ENCODE measurements around the gene ZFP42.
"Not testable (repeated sequence)": the region's sequence is repeated elsewhere in the genome, so short reads cannot be mapped to it uniquely, and the experiment has no call there.

The ZFP42 gene

DNA sequence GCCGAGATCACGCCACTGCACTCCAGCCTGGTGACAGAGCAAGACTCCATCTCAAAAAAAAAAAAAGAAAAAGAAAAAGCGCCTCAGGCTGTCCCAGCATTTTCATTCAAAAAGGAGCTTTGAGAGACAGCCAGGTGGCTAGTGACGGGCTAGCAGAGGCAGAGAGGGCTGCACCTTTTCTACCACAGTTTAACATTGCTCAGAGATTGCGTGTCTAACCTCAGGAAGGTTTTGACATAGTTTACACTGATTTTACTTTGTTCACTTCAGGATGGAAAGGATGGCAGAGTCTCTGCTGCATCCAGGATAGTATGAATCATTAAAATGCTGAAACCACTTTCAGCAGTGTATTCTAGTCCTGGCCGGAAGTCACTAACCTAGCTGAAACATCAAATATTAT, 28.1 kb downstream of the ZFP42 start:
- DNase-seq: no peak

GRCh38 chr4:188025476-188025875, 29.9 kb downstream of the ZFP42 start:
- DNase-seq: peak; percentile 83

DNA sequence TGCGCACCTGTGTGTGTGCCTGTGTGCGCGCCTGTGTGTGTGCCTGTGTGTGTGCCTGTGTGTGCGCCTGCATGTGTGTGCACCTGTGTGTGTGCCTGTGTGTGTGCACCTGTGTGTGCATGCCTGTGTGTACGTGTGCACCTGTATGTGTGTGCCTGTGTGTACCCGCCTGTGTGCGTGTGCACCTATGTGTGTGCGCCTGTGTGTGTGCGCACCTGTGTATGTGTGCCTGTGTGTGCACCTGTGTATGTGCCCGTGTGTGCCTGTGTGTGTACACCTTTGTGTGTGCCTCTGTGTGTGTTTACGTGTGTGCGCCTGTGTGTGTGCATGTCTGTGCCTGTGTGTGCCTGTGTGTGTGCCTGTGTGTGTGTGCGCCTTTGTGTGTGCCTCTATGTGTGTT, 33.5 kb downstream of the ZFP42 start:
- no peak for DNase-seq

- no peak for DNase-seq
Measured at GRCh38 chr4:188030401-188030800, 34.8 kb downstream of the ZFP42 start.

GRCh38 chr4:188031751-188032150, 36.2 kb downstream of the ZFP42 start:
- no peak for DNase-seq

DNA sequence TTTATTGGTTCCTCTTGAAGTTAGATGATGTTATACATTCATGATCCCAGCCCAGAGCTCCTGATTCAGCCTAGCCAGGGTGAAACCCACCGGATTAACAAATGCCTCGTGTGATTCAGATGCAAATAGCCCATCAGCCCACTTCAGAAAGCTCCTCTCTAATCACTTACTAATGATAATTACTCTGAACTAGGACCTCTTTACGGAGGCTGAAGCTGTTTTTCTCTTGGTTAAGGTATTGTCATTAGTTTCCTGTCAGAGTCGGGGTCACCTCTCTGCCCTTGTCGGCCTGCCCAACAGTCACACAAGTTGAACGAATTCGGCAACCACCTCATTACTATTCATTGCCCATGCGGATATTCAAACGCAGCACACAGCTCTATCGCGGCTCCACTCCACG, 36.6 kb downstream of the ZFP42 start:
- DNase-seq: no peak

GRCh38 chr4:188032583-188032982, 37.0 kb downstream of the ZFP42 start:
- no peak for DNase-seq

DNA sequence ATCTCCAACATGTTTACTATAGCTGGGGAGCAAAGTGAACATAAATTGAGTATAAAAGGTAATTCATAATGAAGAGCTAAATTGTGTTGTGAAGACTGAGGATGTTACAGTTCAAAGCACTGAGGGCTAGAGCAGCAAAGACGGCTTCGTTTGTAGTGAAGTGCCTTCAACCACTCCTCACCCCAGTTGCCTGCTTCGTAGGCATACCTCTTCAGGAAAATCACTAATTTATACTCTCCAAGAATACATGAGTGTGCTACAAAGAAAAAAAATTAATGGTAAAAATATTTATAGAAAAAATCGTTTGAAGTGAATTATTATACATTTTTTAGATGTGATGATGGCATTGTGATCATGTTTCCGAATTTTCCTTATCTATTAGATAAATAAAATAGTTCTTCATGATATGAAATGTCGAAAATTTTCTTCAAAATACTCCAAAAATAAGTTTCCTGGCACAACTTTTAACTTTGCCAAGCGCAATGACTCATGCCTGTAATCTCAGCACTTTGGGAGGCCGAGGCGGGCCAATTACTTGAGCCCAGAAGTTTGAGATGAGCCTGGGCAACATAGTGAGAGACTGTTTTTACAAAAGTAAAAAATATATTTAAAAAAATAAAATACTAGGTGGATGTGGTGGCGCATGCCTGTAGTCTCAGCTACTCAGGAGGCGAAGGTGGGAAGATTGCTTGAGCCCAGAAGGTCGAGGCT, 41.6 kb downstream of the ZFP42 start:
- DNase-seq: no peak

DNA sequence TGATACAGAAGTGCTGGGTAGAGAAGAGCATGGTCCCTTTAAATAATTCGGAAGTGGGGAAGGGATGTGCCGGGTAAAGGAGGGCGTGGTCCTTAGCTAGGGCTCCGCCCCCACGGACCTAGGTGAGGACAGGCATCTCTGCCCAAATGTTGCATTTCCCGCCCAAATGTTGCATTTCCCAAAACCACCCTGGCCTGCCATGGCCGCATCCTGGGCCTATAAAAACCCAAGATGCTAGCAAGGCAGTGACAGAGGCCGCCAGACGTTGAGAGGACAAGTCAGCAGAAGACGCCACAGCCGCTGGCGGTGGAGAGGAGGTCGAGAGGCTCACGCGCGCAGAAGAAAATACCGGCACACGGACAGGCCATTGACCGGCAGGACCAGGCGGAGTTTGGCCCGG, 46.1 kb downstream of the ZFP42 start:
- no peak for DNase-seq

GRCh38 chr4:188042191-188042590, 46.6 kb downstream of the ZFP42 start:
- DNase-seq: no peak

- DNase-seq: no peak
Measured at GRCh38 chr4:188043154-188043553, 47.6 kb downstream of the ZFP42 start.

DNA sequence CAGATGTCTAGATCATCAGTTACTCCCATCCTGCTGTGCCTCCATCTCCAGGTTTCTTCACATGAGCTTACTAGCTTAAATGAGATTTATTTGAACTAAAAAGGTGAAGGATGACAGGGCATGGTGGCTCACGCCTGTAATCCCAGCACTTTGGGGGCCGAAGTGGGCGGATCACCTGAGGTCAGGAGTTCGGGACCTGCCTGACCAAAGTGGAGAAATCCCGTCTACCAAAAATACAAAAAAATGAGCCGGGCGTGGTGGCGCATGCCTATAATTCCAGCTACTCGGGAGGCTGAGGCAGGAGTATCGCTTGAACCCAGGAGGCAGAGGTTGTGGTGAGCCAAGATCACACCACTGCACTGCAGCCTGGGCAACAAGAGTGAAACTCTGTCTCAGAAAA, 49.9 kb downstream of the ZFP42 start:
- DNase-seq: not testable (repeated sequence)

GRCh38 chr4:188046657-188047056, 51.1 kb downstream of the ZFP42 start:
- DNase-seq: no peak

GRCh38 chr4:188053302-188053701, 57.7 kb downstream of the ZFP42 start:
- no peak for DNase-seq
